Keratinocyte (primary cell): ENCODE results near the gene FNTB. TPM values are rescaled to one million over a fixed set of nuclear protein-coding genes. Genes with fewer than 3 reads are reported as not detected.

ENCODE experiments used
- DNase-seq: peaks from one replicate; pipeline ENCODE4 v3.0.0-alpha.2; 2011; ENCODE audit warnings: low read depth, missing footprints, low spot score
- FAIRE-seq: peaks from 2 replicates; lab custom pipeline; 2011; peaks lifted over from hg19 to GRCh38; lab: Jason Lieb, UNC
- H2AFZ ChIP-seq: 2 replicates; pipeline ENCODE4 v1.6.0; 2012; ENCODE audit warnings: low read length, control low read depth, inconsistent platforms; ENCODE audit not compliant: control insufficient read depth
- H3K27ac ChIP-seq: 2 replicates; pipeline ENCODE4 v1.5.1; 2011; ENCODE audit warnings: low read length; ENCODE audit not compliant: control insufficient read depth, insufficient read depth
- H3K27me3 ChIP-seq: 3 replicates; pipeline ENCODE4 v1.6.0; 2011; ENCODE audit warnings: low read length; ENCODE audit not compliant: control insufficient read depth, insufficient read depth; ENCODE audit errors: extremely low read depth
- H3K36me3 ChIP-seq, 2 experiments: 2 replicates in 1 of 2; 3 replicates in 1 of 2; pipeline ENCODE4 v1.5.1; 2011; ENCODE audit warnings: low read length in 2 of 2, mild to moderate bottlenecking in 1 of 2; ENCODE audit not compliant: control insufficient read depth in 2 of 2, insufficient read depth in 2 of 2; ENCODE audit errors: extremely low read depth in 1 of 2
- H3K4me1 ChIP-seq: 3 replicates; pipeline ENCODE4 v1.5.1; 2011; ENCODE audit warnings: low read length; ENCODE audit not compliant: control insufficient read depth, insufficient read depth; ENCODE audit errors: extremely low read depth
- H3K4me2 ChIP-seq: 3 replicates; pipeline ENCODE4 v1.6.0; 2011; ENCODE audit warnings: low read depth, low read length; ENCODE audit not compliant: control insufficient read depth, insufficient read depth; ENCODE audit errors: extremely low read depth
- H3K4me3 ChIP-seq, 3 experiments: fragments of 200-600 bp in 1 of 3; sonication (generic) in 1 of 3; 2 replicates in 2 of 3; 3 replicates in 1 of 3; pipeline ENCODE4 v1.5.1; 2011 to 2016; ENCODE audit warnings: low read length in 3 of 3, mild to moderate bottlenecking in 3 of 3, control low read depth in 2 of 3, inconsistent platforms in 1 of 3, low read depth in 1 of 3, mixed read lengths in 1 of 3, mixed run types in 1 of 3, moderate library complexity in 1 of 3; ENCODE audit not compliant: control insufficient read depth in 2 of 3, insufficient read depth in 2 of 3; ENCODE audit errors: extremely low read depth in 1 of 3
- H3K79me2 ChIP-seq: 2 replicates; pipeline ENCODE4 v1.6.0; 2012; ENCODE audit warnings: low read length; ENCODE audit not compliant: control insufficient read depth, insufficient read depth
- H3K9ac ChIP-seq: 3 replicates; pipeline ENCODE4 v1.6.0; 2011; ENCODE audit warnings: low read length; ENCODE audit not compliant: control insufficient read depth, insufficient read depth; ENCODE audit errors: extremely low read depth
- H3K9me1 ChIP-seq: 3 replicates; pipeline ENCODE4 v1.6.0; 2011; ENCODE audit warnings: low read length; ENCODE audit not compliant: control insufficient read depth, insufficient read depth; ENCODE audit errors: extremely low read depth
- H3K9me3 ChIP-seq: 2 replicates; pipeline ENCODE4 v1.5.1; 2012; ENCODE audit warnings: low read depth, low read length; ENCODE audit not compliant: control insufficient read depth
- H4K20me1 ChIP-seq: 3 replicates; pipeline ENCODE4 v1.6.0; 2011; ENCODE audit warnings: low read length; ENCODE audit not compliant: control insufficient read depth, insufficient read depth; ENCODE audit errors: extremely low read depth
- EZH2 ChIP-seq: IDR thresholded peaks from one replicate; pipeline ENCODE4 v1.6.1; 2012; ENCODE audit warnings: inconsistent platforms, mild to moderate bottlenecking, low read length, moderate library complexity
- dilution Hi-C: fragments of 300-500 bp; cut with MboI; formaldehyde crosslinking; loops from one replicate; pipeline ENCODE4 v1.7.0; 2020; ENCODE audit warnings: low sequenced_read_pairs; ENCODE audit not compliant: extremely low pct_ligation_motif_present
- polyA plus RNA-seq, 5 experiments: library from polyadenylated mRNA; depleted of rRNA in 3 of 5; stranded (reverse) in 3 of 5; stranded (forward) in 1 of 5; unstranded in 1 of 5; fragments of >200 nt; gene quantifications; 1 replicate in 1 of 5; 2 replicates in 3 of 5; 3 replicates in 1 of 5; pipeline versions ENCODE4 v1.2.1 to v1.2.3, GENCODE V29; 2011 to 2012; ENCODE audit warnings: missing spikeins in 2 of 5, low read depth in 1 of 5, low replicate concordance in 1 of 5
- TF ChIP-seq, protein P1 (sequence below), 3 experiments: IDR thresholded peaks in 1 of 3; conservative IDR thresholded peaks in 1 of 3; optimal IDR thresholded peaks in 1 of 3; 2 replicates in 2 of 3; 3 replicates in 1 of 3; pipeline versions ENCODE3 to v1.5.1; 2011; ENCODE audit warnings: low read length in 3 of 3, mild to moderate bottlenecking in 3 of 3, moderate library complexity in 2 of 3, control low read depth in 1 of 3, inconsistent platforms in 1 of 3; ENCODE audit not compliant: insufficient read depth in 2 of 3; ENCODE audit errors: extremely low read depth in 1 of 3

FNTB gene
- polyA plus RNA-seq, 1 donor (not counting 4 experiments of a cell fraction or from before 2014, with no cell fraction given) = 10.1 TPM

DNA sequence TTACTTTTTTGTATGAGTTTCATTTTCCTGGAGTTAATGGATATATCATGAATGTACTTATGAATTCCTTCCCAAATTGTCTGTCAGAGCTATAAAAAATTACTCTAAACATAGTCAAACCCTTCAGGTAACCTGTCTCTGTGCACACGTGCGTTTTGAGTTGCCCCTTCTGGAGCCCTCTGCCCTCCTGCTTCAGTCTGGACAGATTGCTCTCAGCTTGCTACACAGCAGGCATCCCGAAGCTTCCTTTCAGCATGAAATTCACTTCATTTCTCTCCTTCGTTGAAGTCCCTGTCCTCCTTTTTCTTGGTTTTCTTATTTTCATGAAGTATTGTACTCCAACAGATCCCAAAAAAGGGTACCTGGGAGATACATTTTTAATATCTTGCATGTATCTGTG lies 47.3 kb downstream of the FNTB start:
- H3K4me3 ChIP-seq = no peak overlapping the region
- no peak for TF ChIP-seq EZH2
- TF ChIP-seq, protein P1, sequence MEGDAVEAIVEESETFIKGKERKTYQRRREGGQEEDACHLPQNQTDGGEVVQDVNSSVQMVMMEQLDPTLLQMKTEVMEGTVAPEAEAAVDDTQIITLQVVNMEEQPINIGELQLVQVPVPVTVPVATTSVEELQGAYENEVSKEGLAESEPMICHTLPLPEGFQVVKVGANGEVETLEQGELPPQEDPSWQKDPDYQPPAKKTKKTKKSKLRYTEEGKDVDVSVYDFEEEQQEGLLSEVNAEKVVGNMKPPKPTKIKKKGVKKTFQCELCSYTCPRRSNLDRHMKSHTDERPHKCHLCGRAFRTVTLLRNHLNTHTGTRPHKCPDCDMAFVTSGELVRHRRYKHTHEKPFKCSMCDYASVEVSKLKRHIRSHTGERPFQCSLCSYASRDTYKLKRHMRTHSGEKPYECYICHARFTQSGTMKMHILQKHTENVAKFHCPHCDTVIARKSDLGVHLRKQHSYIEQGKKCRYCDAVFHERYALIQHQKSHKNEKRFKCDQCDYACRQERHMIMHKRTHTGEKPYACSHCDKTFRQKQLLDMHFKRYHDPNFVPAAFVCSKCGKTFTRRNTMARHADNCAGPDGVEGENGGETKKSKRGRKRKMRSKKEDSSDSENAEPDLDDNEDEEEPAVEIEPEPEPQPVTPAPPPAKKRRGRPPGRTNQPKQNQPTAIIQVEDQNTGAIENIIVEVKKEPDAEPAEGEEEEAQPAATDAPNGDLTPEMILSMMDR (optimal IDR thresholded peaks at IDR 0.05 in 1 of 3, IDR thresholded peaks at IDR 0.05 in 1 of 3, conservative IDR thresholded peaks at IDR 0.05 in 1 of 3; ENCODE audit: extremely low read depth in 1 of 3, insufficient read depth in 2 of 3, low read length in 3 of 3) = no peak
- no peaks in the 10 kb centered on the region for H3K9me1 ChIP-seq
- no peak overlapping the region for H3K27ac ChIP-seq
- no peak overlapping the region for H2AFZ ChIP-seq
- no peaks in the 10 kb centered on the region for H4K20me1 ChIP-seq
- peaks cover 3 to 7% of the 10 kb centered on the region in 2 experiments for H3K36me3 ChIP-seq
- H3K4me1 ChIP-seq = no peaks in the 10 kb centered on the region
- H3K4me2 ChIP-seq = no peak overlapping the region
- H3K79me2 ChIP-seq = no peaks in the 10 kb centered on the region
- no peak overlapping the region for H3K9ac ChIP-seq
- dilution Hi-C loops = no loop called here
- H3K9me3 ChIP-seq = no peaks in the 10 kb centered on the region
- DNase-seq (no peak), FAIRE-seq (no peak)
- no peaks in the 10 kb centered on the region for H3K27me3 ChIP-seq

- no peaks in the 10 kb centered on the region for H3K9me1 ChIP-seq
- no peaks in the 10 kb centered on the region for H3K27me3 ChIP-seq
- DNase-seq (no peak), FAIRE-seq (no peak)
- H3K9ac ChIP-seq = no peak overlapping the region
- dilution Hi-C loops = no loop called here
- TF ChIP-seq, protein P1 (optimal IDR thresholded peaks at IDR 0.05 in 1 of 3, IDR thresholded peaks at IDR 0.05 in 1 of 3, conservative IDR thresholded peaks at IDR 0.05 in 1 of 3; ENCODE audit: extremely low read depth in 1 of 3, insufficient read depth in 2 of 3, low read length in 3 of 3) = no peak
- TF ChIP-seq EZH2 = no peak
- H3K27ac ChIP-seq = no peak overlapping the region
- no peaks in the 10 kb centered on the region for H3K4me1 ChIP-seq
- no peaks in the 10 kb centered on the region for H3K79me2 ChIP-seq
- no peak overlapping the region for H2AFZ ChIP-seq
- H3K9me3 ChIP-seq = no peaks in the 10 kb centered on the region
- H4K20me1 ChIP-seq = no peaks in the 10 kb centered on the region
- peaks cover 1 to 2% of the 10 kb centered on the region in 2 experiments for H3K36me3 ChIP-seq
- no peak overlapping the region for H3K4me2 ChIP-seq
- H3K4me3 ChIP-seq = no peak overlapping the region
Measured at GRCh38 chr14:65035049-65035448, 48.4 kb downstream of the FNTB start.
